Cardiac fibroblast (primary cell): ENCODE data around the gene ATAT1.
A peak's percentile ranks its signal among the peaks of the same experiment; 100 is the strongest.

Experiments
- DNase-seq, 2 donors: peaks; one replicate each; pipeline versions ENCODE4 v3.0.0 to v3.0.0-alpha.2; 2010; ENCODE audit warnings: low read depth in 2 of 2
- H3K4me3 ChIP-seq, 2 donors: replicated peaks in 1 of 2; 1 replicate in 1 of 2; 2 replicates in 1 of 2; pipeline ENCODE4 v1.5.1; 2011; ENCODE audit warnings: low read depth in 2 of 2, low read length in 2 of 2, mild to moderate bottlenecking in 2 of 2, moderate library complexity in 1 of 2
- CTCF ChIP-seq: IDR thresholded peaks from one replicate; pipeline ENCODE4 v1.5.1; 2011; ENCODE audit warnings: low read depth, mild to moderate bottlenecking, low read length, inconsistent platforms

ATAT1 gene

GRCh38 chr6:30635834-30636233, 9.2 kb downstream of the ATAT1 start:
- no peak overlapping the region for H3K4me3 ChIP-seq
- no peak for DNase-seq
- no peak for TF ChIP-seq CTCF

DNA sequence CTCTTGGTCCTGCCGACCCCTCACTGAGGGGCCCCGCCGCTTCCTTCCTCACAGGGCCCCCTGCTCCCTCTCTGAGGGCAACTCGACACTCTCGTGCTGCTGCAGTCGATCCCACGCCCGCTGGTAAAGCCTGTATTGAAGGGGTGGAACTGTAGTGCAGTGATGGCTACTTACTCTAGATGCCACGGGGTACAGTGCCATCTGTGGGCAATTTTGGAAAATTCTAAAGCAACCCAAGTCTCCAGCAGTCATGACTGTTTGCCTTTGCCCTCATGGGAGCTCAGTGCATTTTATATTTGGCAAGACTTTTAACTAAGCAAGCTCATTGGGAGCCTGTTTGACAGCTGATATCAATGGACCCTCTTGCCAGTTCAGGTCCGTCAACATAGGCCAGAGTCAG, 13.8 kb downstream of the ATAT1 start:
- no peak for DNase-seq
- no peak overlapping the region for H3K4me3 ChIP-seq
- TF ChIP-seq CTCF: no peak

DNA sequence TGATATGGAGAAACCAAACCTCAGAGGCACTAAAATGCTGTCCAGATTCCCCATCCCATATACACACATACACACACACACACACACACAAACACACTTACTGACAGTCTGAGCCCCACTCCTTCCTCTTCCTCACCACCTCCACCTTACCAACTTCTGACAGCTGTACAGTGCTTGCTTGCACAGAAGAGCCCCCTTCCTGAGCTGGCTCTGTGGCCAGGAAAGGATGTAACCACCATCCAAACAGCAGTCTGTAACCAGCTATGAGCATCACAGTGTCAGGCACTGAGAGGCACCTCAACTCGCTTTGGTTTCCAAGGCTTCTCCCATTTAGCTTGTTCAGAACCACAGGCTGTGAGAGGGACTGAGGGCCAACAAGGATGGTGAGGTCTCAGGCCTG, 14.4 kb downstream of the ATAT1 start:
- TF ChIP-seq CTCF: no peak
- DNase-seq: no peak
- no peak overlapping the region for H3K4me3 ChIP-seq

DNA sequence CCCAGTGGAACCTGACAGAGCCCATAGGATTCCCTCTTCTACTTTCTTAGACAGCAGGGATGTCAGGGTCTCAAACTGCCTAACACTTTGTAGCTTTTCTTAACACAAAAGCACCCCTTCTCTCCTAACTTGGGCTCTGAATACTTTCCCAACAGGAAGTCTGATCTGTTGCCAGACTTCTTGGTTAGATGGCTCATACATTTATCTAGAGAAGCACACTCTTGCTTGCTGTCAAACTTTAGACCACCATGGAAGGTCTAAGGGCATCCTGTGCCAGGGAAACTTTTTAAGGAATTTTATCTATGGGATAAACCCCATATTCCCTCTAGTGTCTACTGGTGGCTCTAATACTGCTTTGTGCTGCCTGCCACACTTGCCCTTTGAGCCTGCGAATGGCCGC, 17.0 kb downstream of the ATAT1 start:
- no peak for TF ChIP-seq CTCF
- DNase-seq: peak in 1 of 2 donors; percentile 47
- no peak overlapping the region for H3K4me3 ChIP-seq

GRCh38 chr6:30644769-30645168, 18.1 kb downstream of the ATAT1 start:
- DNase-seq: no peak
- no peak overlapping the region for H3K4me3 ChIP-seq
- TF ChIP-seq CTCF: no peak

- DNase-seq: no peak
- H3K4me3 ChIP-seq: no peak overlapping the region
- TF ChIP-seq CTCF: no peak
Measured at GRCh38 chr6:30645989-30646388, 19.3 kb downstream of the ATAT1 start.

DNA sequence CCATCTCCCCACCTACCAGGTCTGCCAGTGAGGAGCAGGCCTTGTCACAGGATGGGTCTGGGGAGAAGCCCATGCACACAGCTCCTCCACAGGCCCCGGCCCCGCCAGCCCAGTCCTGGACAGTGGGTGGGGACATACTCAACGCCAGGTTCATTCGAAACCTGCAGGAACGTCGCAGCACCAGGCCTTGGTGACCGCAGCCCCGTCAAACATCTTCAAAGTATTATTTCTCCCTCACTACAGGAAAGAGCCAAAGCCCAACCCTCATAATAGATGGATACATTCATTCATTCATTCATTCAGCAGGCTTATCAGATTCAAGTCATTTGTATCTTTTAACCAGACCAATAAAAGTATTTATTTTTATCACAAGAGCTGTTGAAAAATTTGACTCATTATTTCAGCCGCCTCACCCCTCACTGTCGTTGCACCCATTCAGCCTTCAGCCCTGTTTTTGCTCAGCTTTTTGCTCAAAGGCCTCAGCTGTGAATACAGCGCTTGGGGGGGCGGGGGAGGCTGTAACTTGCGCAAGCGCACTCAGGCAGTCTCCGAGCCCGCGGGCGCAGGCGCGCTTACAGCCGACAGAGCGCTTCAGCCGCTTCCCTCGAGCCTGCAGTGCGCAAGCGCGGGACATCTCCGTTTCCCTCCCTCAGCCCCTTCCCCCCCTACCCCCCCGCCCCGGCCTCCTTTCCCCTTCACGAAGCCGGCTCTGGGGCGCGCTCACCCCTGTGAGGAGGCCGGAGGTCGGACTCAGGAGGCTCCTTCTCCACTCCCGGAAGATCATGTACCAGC, 20.0 kb downstream of the ATAT1 start, which contains the start of gene C6orf136:
Gene C6orf136 (plus strand): TSS at position 684 of the 792 bp plus-strand sequence. CDS start 99 bp downstream, at position 783.
- H3K4me3 ChIP-seq: peak within 1 kb of the TSS; percentile 90 to 92
- DNase-seq: peak; percentile 94 to 96
- no peak for TF ChIP-seq CTCF
